ENCODE measurements around the gene PIK3CG.
"Not testable (repeated sequence)": the region's sequence is repeated elsewhere in the genome, so short reads cannot be mapped to it uniquely, and the experiment has no call there.

PIK3CG gene

DNA sequence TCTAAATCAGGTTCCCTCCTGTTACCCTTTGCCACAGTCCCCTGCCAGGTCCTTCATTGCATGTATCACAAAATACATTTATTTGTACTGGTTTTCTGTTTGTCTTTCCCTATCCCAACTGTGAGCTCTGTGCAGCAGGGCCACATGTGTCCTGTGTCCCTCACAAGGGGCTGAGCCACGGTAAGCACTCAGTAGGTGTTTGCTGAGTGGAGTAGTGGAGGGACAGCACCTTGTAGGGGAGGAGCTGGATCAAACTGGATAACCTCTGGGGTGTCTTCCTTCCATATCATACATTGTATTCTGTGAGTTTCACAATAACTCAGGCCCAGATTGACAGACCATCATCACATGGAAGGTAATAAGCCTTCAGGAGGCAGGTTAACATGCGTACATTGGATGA is 25.9 kb downstream of the PIK3CG start:
- Mint-ChIP-seq H3K9me3 (no peaks in the 10 kb centered on the region), H3K4me1 (peaks cover 10% of the 10 kb centered on the region), H3K4me3 (no peak overlapping the region), H3K27ac (no peak overlapping the region), H3K27me3 (ENCODE audit: low read depth, poor library complexity) (peaks cover 5% of the 10 kb centered on the region), H3K36me3 (ENCODE audit: low read depth) (no peaks in the 10 kb centered on the region)
- DNase-seq, result no peak
- TF ChIP-seq, protein P1, sequence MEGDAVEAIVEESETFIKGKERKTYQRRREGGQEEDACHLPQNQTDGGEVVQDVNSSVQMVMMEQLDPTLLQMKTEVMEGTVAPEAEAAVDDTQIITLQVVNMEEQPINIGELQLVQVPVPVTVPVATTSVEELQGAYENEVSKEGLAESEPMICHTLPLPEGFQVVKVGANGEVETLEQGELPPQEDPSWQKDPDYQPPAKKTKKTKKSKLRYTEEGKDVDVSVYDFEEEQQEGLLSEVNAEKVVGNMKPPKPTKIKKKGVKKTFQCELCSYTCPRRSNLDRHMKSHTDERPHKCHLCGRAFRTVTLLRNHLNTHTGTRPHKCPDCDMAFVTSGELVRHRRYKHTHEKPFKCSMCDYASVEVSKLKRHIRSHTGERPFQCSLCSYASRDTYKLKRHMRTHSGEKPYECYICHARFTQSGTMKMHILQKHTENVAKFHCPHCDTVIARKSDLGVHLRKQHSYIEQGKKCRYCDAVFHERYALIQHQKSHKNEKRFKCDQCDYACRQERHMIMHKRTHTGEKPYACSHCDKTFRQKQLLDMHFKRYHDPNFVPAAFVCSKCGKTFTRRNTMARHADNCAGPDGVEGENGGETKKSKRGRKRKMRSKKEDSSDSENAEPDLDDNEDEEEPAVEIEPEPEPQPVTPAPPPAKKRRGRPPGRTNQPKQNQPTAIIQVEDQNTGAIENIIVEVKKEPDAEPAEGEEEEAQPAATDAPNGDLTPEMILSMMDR (IDR thresholded peaks at IDR 0.05), result no peak

DNA sequence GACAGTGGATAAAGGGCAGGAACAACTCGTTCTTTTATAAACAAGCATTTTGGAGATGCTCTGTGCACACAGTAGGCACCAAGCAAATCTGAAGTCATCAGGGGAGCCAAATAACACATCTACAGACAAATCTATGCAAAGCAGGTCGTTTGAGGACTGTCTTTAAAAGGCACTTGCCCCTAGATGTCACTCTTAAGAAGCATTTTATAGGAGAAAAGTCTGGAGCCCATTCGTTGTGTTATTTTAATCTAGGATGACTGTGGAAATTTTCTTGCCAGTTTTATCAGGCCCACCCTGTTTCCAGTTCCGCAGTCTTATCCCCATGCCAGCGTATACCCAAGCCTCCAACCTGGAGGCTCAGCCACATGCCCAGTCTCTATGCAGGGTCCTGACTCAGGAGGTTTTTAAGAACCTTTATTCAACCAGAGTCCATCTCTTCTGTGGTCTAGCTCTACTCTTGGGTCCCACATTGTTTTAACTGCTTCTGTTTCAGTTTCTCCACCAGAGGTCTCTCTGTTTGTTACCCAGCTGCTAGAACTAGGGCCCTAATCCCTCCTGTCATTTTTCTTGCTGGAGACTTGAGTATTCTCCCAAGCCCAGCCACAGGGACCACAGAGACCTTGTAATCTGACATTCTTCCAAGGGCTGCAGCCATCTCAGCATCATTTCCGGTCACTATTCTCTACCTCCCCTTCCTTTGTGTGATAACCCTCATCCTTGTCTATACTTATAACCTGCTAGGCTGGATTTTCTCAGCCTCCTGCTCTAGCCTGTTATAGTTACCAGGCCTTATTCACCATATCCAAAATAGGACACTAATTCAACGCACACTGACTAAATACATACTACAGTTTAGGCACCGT is 26.7 kb downstream of the PIK3CG start:
- H3K4me3 Mint-ChIP-seq, result no peak overlapping the region
- peaks cover 10% of the 10 kb centered on the region for H3K4me1 Mint-ChIP-seq
- no peak overlapping the region for H3K27ac Mint-ChIP-seq
- H3K27me3 Mint-ChIP-seq (ENCODE audit: low read depth, poor library complexity), result peaks cover 5% of the 10 kb centered on the region
- TF ChIP-seq, protein P1 (IDR thresholded peaks at IDR 0.05), result no peak
- no peaks in the 10 kb centered on the region for H3K36me3 Mint-ChIP-seq (ENCODE audit: low read depth)
- H3K9me3 Mint-ChIP-seq, result no peaks in the 10 kb centered on the region
- no peak for DNase-seq

DNA sequence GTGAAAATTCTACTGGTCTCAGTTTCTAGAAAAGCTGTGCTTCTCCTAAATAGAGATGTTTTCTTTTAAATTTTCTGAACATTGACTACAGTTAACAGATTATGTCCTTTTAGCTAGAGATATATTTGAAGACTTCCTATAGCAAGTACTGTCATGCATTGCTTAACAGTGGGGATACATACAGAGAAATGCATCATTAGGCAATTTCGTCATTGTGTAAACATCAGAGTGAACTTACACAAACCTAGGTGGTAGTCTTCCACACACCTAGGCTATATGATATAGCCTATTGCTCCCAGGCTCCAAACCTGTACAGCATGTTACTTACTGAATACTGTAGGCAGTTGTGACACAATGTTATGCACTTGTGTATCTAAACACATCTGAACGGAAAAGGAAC is 28.5 kb downstream of the PIK3CG start:
- Mint-ChIP-seq H3K4me3 (no peak overlapping the region), H3K27ac (no peak overlapping the region), H3K36me3 (ENCODE audit: low read depth) (no peaks in the 10 kb centered on the region), H3K27me3 (ENCODE audit: low read depth, poor library complexity) (peaks cover 5% of the 10 kb centered on the region), H3K9me3 (no peaks in the 10 kb centered on the region), H3K4me1 (no peaks in the 10 kb centered on the region)
- TF ChIP-seq, protein P1 (IDR thresholded peaks at IDR 0.05), result no peak
- DNase-seq, result no peak

DNA sequence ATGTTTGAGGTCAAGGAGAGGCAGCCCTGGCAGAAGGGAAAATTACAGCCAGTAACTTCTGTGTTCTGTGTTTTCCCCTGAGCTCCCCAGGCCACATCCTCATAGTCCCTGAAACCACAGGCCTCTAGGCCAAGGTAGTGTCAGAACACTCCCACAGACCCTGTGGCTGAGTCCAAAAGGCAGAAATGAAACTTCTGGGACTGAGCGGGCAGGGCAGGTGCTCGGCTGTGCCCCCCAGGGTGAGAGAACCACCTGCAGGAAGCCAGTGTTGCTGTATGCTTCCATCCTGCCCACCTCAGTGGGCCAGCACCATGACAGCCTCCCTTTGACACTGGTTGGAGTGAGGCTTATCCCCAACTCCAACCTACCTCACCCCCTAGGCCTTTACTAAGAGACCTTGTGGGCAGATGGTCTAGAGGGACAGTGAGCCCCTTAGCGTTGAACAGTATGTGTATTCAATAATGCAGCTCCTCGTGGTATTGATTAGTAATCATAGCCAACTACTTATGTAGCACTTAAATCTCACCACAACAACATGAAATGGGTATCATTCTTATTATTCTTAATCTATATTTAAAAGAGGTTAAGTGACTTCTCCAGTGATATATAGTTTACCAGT is 30.3 kb downstream of the PIK3CG start:
- Mint-ChIP-seq H3K4me3 (no peak overlapping the region), H3K9me3 (peaks cover 6% of the 10 kb centered on the region), H3K36me3 (ENCODE audit: low read depth) (no peaks in the 10 kb centered on the region)

DNA sequence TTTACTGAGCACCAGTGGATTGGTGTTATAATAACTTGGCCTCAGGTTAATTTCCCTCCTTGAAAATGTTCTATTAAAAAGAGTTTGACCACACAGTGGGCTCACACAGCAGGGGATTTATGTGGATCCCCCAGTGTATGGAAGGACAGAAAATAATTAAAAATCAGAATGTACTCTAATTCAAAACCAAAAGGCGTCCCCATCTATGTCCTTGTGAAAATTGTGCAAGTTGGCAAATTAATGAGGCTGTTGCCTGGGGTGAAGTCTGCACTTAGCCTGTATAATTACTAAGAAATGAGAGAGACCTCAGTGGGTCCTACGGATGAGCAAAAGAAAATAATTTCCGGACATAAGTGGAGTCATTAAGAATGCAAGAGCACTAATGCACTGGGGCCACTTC is 31.1 kb downstream of the PIK3CG start:
- Mint-ChIP-seq H3K36me3 (ENCODE audit: low read depth) (no peaks in the 10 kb centered on the region), H3K4me3 (no peak overlapping the region)
- TF ChIP-seq, protein P1 (IDR thresholded peaks at IDR 0.05), result no peak

More for the DNA sequence above, 30.3 kb downstream of the PIK3CG start:
- no peak for DNase-seq
- Mint-ChIP-seq H3K27me3 (ENCODE audit: low read depth, poor library complexity) (peaks cover 8% of the 10 kb centered on the region), H3K27ac (no peak overlapping the region), H3K4me1 (no peaks in the 10 kb centered on the region)
- TF ChIP-seq, protein P1 (IDR thresholded peaks at IDR 0.05), result no peak

DNA sequence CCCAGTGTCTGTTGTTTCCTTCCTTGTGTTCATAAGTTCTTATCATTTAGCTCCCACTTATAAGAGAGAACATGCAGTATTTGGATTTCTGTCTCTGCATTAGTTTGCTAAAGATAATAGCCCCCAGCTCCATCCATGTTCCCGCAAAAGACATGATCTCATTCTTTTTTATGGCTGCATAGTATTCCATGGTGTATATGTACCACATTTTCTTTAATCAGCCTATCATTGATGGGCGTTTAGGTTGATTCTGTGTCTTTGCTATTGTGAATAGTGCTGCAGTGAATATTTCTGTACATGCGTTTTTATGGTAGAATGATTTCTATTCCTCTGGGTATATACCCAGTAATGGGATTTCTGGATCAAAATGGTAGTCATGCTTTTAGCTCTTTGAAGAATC is 32.5 kb downstream of the PIK3CG start:
- not testable (repeated sequence) for H3K4me1 Mint-ChIP-seq; H3K27ac Mint-ChIP-seq; H3K9me3 Mint-ChIP-seq; DNase-seq; H3K4me3 Mint-ChIP-seq; H3K36me3 Mint-ChIP-seq (ENCODE audit: low read depth); H3K27me3 Mint-ChIP-seq (ENCODE audit: low read depth, poor library complexity)

More for the DNA sequence above, 31.1 kb downstream of the PIK3CG start:
- no peak overlapping the region for H3K27ac Mint-ChIP-seq
- peaks cover 6% of the 10 kb centered on the region for H3K9me3 Mint-ChIP-seq
- H3K4me1 Mint-ChIP-seq, result no peaks in the 10 kb centered on the region
- no peak for DNase-seq
- peaks cover 14% of the 10 kb centered on the region for H3K27me3 Mint-ChIP-seq (ENCODE audit: low read depth, poor library complexity)

DNA sequence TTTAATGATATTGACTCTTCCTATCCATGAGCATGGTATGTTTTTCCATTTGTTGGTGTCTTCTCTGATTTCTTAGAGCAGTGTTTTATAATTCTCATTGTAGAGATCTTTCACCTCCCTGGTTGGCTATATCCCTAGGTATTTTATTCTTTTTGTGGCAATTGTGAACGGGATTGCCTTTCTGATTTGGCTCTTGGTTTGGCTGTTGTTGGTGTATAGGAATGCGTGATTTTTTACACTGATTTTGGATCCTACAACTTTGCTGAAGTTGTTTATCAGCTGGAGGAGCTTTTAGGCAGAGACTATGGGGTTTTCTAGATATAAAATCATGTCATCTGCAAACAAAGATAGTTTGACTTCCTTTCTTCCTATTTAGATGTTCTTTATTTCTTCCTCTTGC is 33.9 kb downstream of the PIK3CG start:
- H3K4me1 Mint-ChIP-seq; DNase-seq; H3K27me3 Mint-ChIP-seq (ENCODE audit: low read depth, poor library complexity); H3K9me3 Mint-ChIP-seq; H3K4me3 Mint-ChIP-seq; H3K27ac Mint-ChIP-seq; H3K36me3 Mint-ChIP-seq (ENCODE audit: low read depth): not testable (repeated sequence)

Data from nephron progenitor cell (in vitro differentiated cells).